NOMO-1 (cell line): ENCODE data around the gene FLACC1.

Source experiments
- DNase-seq, 2 experiments: peaks; one replicate each; lab custom pipeline; 2025; ENCODE audit not compliant: unreplicated experiment in 2 of 2; lab: John Stamatoyannopoulos, UW

Gene FLACC1

GRCh38 chr2:201257956-201258665 lies 99.0 kb downstream of the FLACC1 start:
- peak; percentile 92 to 93 for DNase-seq

GRCh38 chr2:201257381-201257955 lies 99.7 kb downstream of the FLACC1 start:
- peak; percentile 78 to 91 for DNase-seq

GRCh38 chr2:201256082-201256481 lies 101.1 kb downstream of the FLACC1 start:
- DNase-seq: no peak

- DNase-seq: no peak
These were observed 101.6 kb downstream of the FLACC1 start for GRCh38 chr2:201255408-201256033.

- DNase-seq: no peak
These were observed 102.9 kb downstream of the FLACC1 start for GRCh38 chr2:201254081-201254730.

GRCh38 chr2:201250741-201251140 lies 106.4 kb downstream of the FLACC1 start:
- no peak for DNase-seq

- no peak for DNase-seq
These were observed 107.3 kb downstream of the FLACC1 start for GRCh38 chr2:201249889-201250288.

- DNase-seq: no peak
These were observed 108.8 kb downstream of the FLACC1 start for GRCh38 chr2:201248288-201248844.

- DNase-seq: no peak
These were observed 110.9 kb downstream of the FLACC1 start for GRCh38 chr2:201246280-201246679.

GRCh38 chr2:201244829-201245228 lies 112.3 kb downstream of the FLACC1 start:
- DNase-seq: no peak

- DNase-seq: peak in 1 of 2 experiments; percentile 80
These were observed 114.4 kb downstream of the FLACC1 start for GRCh38 chr2:201242571-201243277.

- peak; percentile 80 to 88 for DNase-seq
These were observed 117.8 kb downstream of the FLACC1 start for GRCh38 chr2:201239167-201239935.
